HG03442 (cell line): ENCODE measurements around the gene TSHZ3.

ENCODE experiments used
- ATAC-seq: cut with Tn5 transposase; IDR thresholded peaks from one replicate; pipeline ENCODE4 v1.9.1; 2021; ENCODE audit warnings: mild to moderate bottlenecking, moderate library complexity; ENCODE audit not compliant: unreplicated experiment

The TSHZ3 gene

DNA sequence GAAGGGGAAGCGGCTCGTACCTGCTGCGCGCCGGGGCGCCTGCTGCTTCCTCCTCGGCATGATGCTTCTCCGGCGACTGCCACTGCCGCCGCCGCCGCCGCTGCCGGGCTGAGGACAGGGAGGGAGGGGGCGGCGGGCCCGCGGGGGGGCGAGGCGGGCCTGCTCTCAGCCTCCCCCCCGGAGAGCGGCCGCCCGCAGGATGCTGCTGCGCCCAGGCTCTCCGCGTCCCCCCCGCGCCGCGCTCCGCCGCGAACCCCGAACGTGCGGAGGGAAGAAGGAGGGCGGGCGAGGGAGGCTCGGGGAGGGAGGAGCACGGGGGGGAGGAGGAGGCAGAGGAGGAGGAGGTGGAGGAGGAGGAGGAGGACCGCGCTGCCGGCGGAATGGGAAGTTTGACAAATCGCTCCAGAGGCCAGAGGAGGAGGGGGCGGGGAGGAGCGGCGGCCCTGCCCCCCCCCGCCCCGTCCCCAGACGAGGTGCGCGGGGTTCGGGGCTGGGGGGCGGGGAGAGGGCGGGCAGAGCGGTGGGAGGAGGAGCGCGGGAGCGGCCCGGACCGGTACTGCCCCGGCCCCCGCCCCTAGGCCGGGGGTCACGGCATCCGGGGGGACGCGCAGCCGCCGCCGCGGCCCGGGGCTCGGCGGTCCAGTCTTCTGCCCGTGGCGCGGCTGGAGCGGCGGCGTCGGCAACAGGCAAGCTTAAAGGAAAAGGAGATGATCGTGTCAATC is at the start of gene TSHZ3:
TSHZ3 (minus strand) TSS at position 277 of the 722 bp plus-strand sequence; CDS start at position 60, 217 bp downstream.
- no peak for ATAC-seq

GRCh38 chr19:31397308-31397707 is 48.1 kb upstream of the TSHZ3 start:
- ATAC-seq = no peak

- no peak for ATAC-seq
These were observed 43.2 kb upstream of the TSHZ3 start for GRCh38 chr19:31392464-31392863.

- ATAC-seq = no peak
These were observed 42.3 kb upstream of the TSHZ3 start for GRCh38 chr19:31391518-31391917.

GRCh38 chr19:31390711-31391110 is 41.5 kb upstream of the TSHZ3 start:
- ATAC-seq = no peak

DNA sequence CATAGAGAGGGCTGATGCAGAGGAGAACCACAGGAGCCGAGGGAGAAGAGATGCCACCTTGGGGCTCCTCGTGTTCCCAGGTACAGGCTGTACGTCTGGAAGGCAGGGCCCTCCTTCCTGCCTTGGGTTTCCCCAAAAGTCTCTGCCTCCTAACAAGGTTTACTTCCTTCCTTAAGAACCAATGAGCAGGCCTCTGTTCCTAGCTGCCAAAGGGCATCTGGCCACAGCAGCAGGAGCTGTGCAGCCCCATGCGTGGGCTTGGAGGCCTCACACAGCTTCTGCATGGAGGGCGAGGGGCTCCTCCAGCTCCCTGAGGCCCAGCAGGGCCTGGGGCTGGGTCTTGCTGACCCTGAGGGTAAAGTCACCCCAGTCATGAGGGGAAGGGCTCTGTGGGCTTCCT is 40.6 kb upstream of the TSHZ3 start:
- no peak for ATAC-seq

GRCh38 chr19:31387717-31388301 is 38.6 kb upstream of the TSHZ3 start:
- ATAC-seq = no peak

DNA sequence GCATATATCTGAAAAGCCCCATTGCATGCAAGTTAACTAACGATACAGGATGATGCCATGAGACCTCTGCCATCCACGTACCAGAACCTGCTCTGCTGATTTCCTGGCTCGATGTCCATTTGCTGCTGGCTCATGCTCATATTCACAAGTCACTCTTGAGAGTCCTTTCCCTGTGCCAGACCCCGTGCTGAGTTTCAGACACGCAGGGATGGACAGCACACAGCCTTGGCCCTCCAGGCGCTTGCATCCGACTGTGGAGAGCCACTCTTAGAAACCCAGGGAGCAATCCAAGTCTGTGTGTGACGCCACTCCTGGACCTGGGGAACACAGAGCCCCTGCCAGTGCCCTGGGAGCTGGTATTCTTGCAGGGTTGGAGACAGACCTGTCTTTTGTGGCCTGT is 37.6 kb upstream of the TSHZ3 start:
- ATAC-seq = no peak

- ATAC-seq = no peak
These were observed 36.5 kb upstream of the TSHZ3 start for GRCh38 chr19:31385744-31386143.

DNA sequence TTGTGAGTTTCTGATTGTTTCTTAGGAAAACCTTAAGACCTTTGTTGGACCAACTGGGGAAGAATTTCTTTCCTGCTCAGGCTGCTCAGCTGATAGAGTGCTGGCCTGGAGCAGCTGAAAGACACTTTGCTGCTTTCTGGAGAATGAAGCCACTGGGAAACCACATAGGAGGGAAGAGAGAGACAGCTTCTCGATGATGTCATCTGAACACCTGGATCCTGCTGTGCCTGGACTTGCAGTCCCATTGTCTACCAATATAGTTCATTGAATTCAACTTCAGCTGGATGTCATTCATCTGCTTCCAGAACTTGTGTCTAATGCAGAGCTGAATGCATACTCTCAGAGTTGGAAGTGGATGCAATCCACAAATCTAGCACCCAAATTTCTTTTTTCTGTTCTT is 34.3 kb upstream of the TSHZ3 start:
- ATAC-seq = no peak

- no peak for ATAC-seq
These were observed 31.6 kb upstream of the TSHZ3 start for GRCh38 chr19:31380854-31381253.

- ATAC-seq = no peak
These were observed 29.2 kb upstream of the TSHZ3 start for GRCh38 chr19:31378404-31378803.

DNA sequence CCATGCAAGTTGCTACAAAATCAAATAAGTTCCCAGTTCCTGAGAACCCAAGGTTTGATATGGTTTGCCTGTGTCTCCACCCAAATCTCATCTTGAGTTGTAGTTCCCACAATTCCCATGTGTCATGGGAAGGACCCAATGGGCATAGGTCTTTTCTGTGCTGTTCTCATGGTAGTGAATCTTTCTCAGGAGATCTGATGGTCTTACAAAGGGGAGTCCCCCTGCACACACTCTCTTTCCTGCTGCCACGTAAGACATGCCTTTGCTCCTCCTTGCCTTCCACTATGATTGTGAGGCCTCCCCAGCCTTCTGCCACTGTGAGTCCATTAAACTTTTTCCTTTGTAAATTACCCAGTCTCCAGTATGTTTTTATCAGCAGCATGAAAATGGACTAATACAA is 28.5 kb upstream of the TSHZ3 start:
- ATAC-seq = no peak

GRCh38 chr19:31372246-31372781 is 23.1 kb upstream of the TSHZ3 start:
- ATAC-seq = no peak

DNA sequence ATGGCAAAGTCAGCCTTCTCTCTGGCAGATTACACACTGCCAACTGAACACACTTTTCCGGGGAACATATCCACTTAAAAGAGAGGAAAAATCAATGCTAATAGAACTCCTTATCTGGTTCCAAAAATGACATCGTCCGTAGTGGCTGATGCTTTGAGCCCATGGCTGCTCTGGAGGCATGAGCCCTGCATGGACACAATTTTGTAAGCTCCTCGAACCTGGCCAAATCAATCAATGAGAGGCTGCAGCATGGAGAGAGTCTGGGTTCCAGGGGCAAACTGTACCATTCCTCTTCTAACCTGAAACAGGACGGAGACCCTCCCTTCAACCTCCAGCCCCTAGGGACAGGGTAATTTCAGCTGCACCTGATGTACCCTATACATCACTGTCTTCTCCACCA is 21.0 kb upstream of the TSHZ3 start:
- ATAC-seq = no peak

- ATAC-seq = no peak
These were observed 15.7 kb upstream of the TSHZ3 start for GRCh38 chr19:31364963-31365362.

DNA sequence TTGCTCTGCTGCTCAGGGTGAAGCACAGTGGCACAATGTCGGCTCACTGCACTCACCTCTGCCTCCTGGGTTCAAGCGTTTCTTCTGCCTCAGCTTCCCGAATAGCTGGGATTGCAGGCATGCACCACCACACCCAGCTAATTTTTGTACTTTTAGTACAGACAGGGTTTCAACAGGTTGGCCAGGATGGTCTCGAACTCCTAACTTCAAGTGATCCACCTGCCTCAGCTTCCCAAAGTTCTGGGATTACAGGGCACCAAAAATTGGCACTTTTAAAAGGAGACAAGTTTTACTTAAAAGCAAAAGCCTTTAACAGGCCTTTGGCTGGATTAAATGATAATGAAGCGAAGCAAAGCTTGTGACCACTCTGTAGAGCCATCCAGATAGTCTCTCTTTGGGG is 12.5 kb upstream of the TSHZ3 start:
- ATAC-seq = no peak

GRCh38 chr19:31357315-31357673 is 8.1 kb upstream of the TSHZ3 start:
- ATAC-seq = no peak

GRCh38 chr19:31356587-31357314 is 7.5 kb upstream of the TSHZ3 start:
- no peak for ATAC-seq

- no peak for ATAC-seq
These were observed 6.5 kb upstream of the TSHZ3 start for GRCh38 chr19:31355665-31356289.
